ENCODE measurements around the gene GABBR2. TPM values are rescaled to one million over a fixed set of nuclear protein-coding genes. Genes with fewer than 3 reads are reported as not detected.

GABBR2 gene
- total RNA-seq, 2 donors from 2014 or later: 1.2 to 1.3 TPM

DNA sequence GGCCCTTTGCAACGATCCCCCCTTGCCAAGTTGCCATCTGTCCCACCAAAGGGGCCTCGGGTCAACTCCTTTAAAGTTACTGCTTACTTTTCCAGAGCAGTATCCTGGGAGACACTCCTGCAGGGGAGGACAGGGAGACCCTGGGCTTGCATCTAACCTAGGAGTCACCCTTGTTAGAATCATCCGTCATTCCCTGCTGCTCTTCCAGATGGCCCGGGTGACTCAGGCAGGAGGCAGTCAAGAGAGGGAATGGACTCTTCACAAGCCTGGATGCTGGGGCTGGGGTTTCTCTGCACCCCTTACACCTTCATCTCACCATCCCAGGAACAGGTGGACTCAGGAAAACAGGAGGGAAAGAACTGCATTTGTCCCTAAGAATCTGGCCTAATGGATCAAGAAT is 175.6 kb downstream of the GABBR2 start:
- DNase-seq: no peak
- Histone ChIP-seq H3K27me3 (ENCODE audit: control insufficient read depth, insufficient read depth, low read length, poor library complexity, severe bottlenecking) (no peaks in the 10 kb centered on the region), H3K36me3 (ENCODE audit: control insufficient read depth, insufficient read depth, low read length) (no peaks in the 10 kb centered on the region), H3K9me3 (ENCODE audit: control insufficient read depth, low read length) (peaks cover 4% of the 10 kb centered on the region), H3K4me3 (ENCODE audit: low read length) (no peak overlapping the region), H3K9ac (ENCODE audit: extremely low read depth, low read length, poor library complexity, severe bottlenecking) (no peak overlapping the region), H3K27ac (ENCODE audit: low read depth, low read length) (no peak overlapping the region), H3K4me1 (ENCODE audit: control insufficient read depth, insufficient read depth, low read length) (no peaks in the 10 kb centered on the region)
- H3K9me3 Mint-ChIP-seq: no peaks in the 10 kb centered on the region
- no peaks in the 10 kb centered on the region for H3K36me3 Mint-ChIP-seq (ENCODE audit: low read depth)
- H3K27ac Mint-ChIP-seq: no peak overlapping the region
- 86 to 89% methylated on average over 4 of the region's 4 CpGs for WGBS, 2 experiments (ENCODE audit: insufficient coverage in 1 of 2, insufficient read length in 1 of 2)
- H3K4me1 Mint-ChIP-seq: no peaks in the 10 kb centered on the region
- TF ChIP-seq, protein P1, sequence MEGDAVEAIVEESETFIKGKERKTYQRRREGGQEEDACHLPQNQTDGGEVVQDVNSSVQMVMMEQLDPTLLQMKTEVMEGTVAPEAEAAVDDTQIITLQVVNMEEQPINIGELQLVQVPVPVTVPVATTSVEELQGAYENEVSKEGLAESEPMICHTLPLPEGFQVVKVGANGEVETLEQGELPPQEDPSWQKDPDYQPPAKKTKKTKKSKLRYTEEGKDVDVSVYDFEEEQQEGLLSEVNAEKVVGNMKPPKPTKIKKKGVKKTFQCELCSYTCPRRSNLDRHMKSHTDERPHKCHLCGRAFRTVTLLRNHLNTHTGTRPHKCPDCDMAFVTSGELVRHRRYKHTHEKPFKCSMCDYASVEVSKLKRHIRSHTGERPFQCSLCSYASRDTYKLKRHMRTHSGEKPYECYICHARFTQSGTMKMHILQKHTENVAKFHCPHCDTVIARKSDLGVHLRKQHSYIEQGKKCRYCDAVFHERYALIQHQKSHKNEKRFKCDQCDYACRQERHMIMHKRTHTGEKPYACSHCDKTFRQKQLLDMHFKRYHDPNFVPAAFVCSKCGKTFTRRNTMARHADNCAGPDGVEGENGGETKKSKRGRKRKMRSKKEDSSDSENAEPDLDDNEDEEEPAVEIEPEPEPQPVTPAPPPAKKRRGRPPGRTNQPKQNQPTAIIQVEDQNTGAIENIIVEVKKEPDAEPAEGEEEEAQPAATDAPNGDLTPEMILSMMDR (conservative IDR thresholded peaks at IDR 0.05): no peak
- H3K4me3 Mint-ChIP-seq: no peak overlapping the region
- H3K27me3 Mint-ChIP-seq (ENCODE audit: insufficient read depth): no peaks in the 10 kb centered on the region

DNA sequence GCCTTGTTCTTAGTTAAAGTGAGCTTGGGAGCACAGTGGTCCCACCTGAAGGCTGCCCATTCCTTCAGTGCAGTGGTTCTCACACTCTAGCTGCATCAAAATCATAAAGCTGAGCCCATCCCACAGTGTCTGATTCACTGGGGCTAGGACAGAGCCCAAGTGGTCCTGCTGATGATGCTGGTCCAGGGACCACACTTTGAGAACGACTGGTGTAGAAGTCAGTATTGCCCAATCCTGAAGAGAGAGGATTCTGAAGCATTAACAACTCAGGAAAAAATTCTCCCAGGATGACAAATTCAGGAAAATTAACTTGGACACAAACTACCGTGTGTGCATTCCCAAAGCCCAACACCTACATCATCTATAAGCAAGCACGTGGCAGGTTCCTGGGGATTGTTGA is 176.2 kb downstream of the GABBR2 start:
- Mint-ChIP-seq H3K4me1 (no peaks in the 10 kb centered on the region), H3K27me3 (ENCODE audit: insufficient read depth) (no peaks in the 10 kb centered on the region), H3K4me3 (no peak overlapping the region), H3K9me3 (no peaks in the 10 kb centered on the region), H3K36me3 (ENCODE audit: low read depth) (no peaks in the 10 kb centered on the region), H3K27ac (no peak overlapping the region)
- Histone ChIP-seq H3K4me3 (ENCODE audit: low read length) (no peak overlapping the region), H3K27me3 (ENCODE audit: control insufficient read depth, insufficient read depth, low read length, poor library complexity, severe bottlenecking) (no peaks in the 10 kb centered on the region), H3K27ac (ENCODE audit: low read depth, low read length) (no peak overlapping the region), H3K9me3 (ENCODE audit: control insufficient read depth, low read length) (peaks cover 4% of the 10 kb centered on the region), H3K4me1 (ENCODE audit: control insufficient read depth, insufficient read depth, low read length) (no peaks in the 10 kb centered on the region), H3K36me3 (ENCODE audit: control insufficient read depth, insufficient read depth, low read length) (no peaks in the 10 kb centered on the region), H3K9ac (ENCODE audit: extremely low read depth, low read length, poor library complexity, severe bottlenecking) (no peak overlapping the region)
- WGBS, 2 experiments (ENCODE audit: insufficient coverage in 1 of 2, insufficient read length in 1 of 2): 91 to 100% methylated on average over 2 to 3 of the region's 3 CpGs
- no peak for DNase-seq
- TF ChIP-seq, protein P1 (conservative IDR thresholded peaks at IDR 0.05): no peak

DNA sequence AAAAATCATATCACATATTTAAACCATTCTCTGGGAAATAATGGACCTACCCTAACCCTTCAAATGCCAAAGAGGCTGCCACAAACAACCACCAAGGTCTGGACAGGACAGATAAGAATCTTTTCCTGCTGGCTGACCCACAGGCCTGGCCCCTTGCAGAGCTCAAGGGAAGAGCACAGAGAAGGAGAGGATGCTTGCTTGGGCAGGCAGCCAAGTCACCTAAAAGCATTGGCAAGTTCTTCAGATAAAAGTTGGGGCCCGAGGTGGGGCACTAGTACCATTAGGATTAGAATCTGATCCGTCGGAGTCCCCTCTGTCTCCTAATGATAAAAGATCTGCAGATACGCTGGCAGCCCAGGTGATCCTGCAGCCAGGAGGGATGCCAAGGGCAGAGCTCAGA is 176.6 kb downstream of the GABBR2 start:
- Histone ChIP-seq H3K4me1 (ENCODE audit: control insufficient read depth, insufficient read depth, low read length) (no peaks in the 10 kb centered on the region), H3K4me3 (ENCODE audit: low read length) (no peak overlapping the region), H3K9me3 (ENCODE audit: control insufficient read depth, low read length) (peaks cover 3% of the 10 kb centered on the region), H3K27ac (ENCODE audit: low read depth, low read length) (no peak overlapping the region), H3K27me3 (ENCODE audit: control insufficient read depth, insufficient read depth, low read length, poor library complexity, severe bottlenecking) (no peaks in the 10 kb centered on the region), H3K9ac (ENCODE audit: extremely low read depth, low read length, poor library complexity, severe bottlenecking) (no peak overlapping the region), H3K36me3 (ENCODE audit: control insufficient read depth, insufficient read depth, low read length) (no peaks in the 10 kb centered on the region)
- WGBS, 2 experiments (ENCODE audit: insufficient coverage in 1 of 2, insufficient read length in 1 of 2): 88 to 92% methylated on average over 3 to 4 of the region's 4 CpGs
- Mint-ChIP-seq H3K27ac (no peak overlapping the region), H3K9me3 (no peaks in the 10 kb centered on the region), H3K36me3 (ENCODE audit: low read depth) (no peaks in the 10 kb centered on the region), H3K4me3 (no peak overlapping the region), H3K27me3 (ENCODE audit: insufficient read depth) (no peaks in the 10 kb centered on the region), H3K4me1 (no peaks in the 10 kb centered on the region)
- TF ChIP-seq, protein P1 (conservative IDR thresholded peaks at IDR 0.05): no peak
- DNase-seq: no peak
